Cardiac fibroblast (primary cell): ENCODE measurements around the gene RSPH6A.

Experiments
- DNase-seq, 2 donors: peaks; one replicate each; pipeline versions ENCODE4 v3.0.0 to v3.0.0-alpha.2; 2010; ENCODE audit warnings: low read depth in 2 of 2
- H3K4me3 ChIP-seq, 2 donors: replicated peaks in 1 of 2; 1 replicate in 1 of 2; 2 replicates in 1 of 2; pipeline ENCODE4 v1.5.1; 2011; ENCODE audit warnings: low read depth in 2 of 2, low read length in 2 of 2, mild to moderate bottlenecking in 2 of 2, moderate library complexity in 1 of 2
- CTCF ChIP-seq: IDR thresholded peaks from one replicate; pipeline ENCODE4 v1.5.1; 2011; ENCODE audit warnings: low read depth, mild to moderate bottlenecking, low read length, inconsistent platforms

RSPH6A gene

GRCh38 chr19:45842198-45842597 is 27.1 kb upstream of the RSPH6A start:
- DNase-seq, result no peak
- no peak overlapping the region for H3K4me3 ChIP-seq
- TF ChIP-seq CTCF, result no peak

- TF ChIP-seq CTCF, result no peak
- no peak overlapping the region for H3K4me3 ChIP-seq
- DNase-seq, result no peak
Observed at GRCh38 chr19:45834970-45835369, 19.9 kb upstream of the RSPH6A start.

- no peak for DNase-seq
- H3K4me3 ChIP-seq, result no peak overlapping the region
- no peak for TF ChIP-seq CTCF
Observed at GRCh38 chr19:45828945-45829344, 13.8 kb upstream of the RSPH6A start.

- H3K4me3 ChIP-seq, result no peak overlapping the region
- DNase-seq, result no peak
- TF ChIP-seq CTCF, result no peak
Observed at GRCh38 chr19:45828523-45828922, 13.4 kb upstream of the RSPH6A start.

GRCh38 chr19:45827459-45828093 is 12.5 kb upstream of the RSPH6A start:
- no peak for DNase-seq
- no peak for TF ChIP-seq CTCF
- no peak overlapping the region for H3K4me3 ChIP-seq

GRCh38 chr19:45826934-45827333 is 11.8 kb upstream of the RSPH6A start:
- no peak for TF ChIP-seq CTCF
- no peak for DNase-seq
- no peak overlapping the region for H3K4me3 ChIP-seq
